NB4 (cell line): Measurements from ENCODE around the gene SOCS2.

Experiments
- TF ChIP-seq, protein P1 (sequence below): IDR thresholded peaks from 2 replicates; pipeline ENCODE4 v1.6.1; 2011; ENCODE audit warnings: low read depth, low read length
- TF ChIP-seq, protein P2 (sequence below): IDR thresholded peaks from one replicate; pipeline ENCODE4 v1.5.1; 2012; ENCODE audit warnings: low read depth, low read length

DNA sequence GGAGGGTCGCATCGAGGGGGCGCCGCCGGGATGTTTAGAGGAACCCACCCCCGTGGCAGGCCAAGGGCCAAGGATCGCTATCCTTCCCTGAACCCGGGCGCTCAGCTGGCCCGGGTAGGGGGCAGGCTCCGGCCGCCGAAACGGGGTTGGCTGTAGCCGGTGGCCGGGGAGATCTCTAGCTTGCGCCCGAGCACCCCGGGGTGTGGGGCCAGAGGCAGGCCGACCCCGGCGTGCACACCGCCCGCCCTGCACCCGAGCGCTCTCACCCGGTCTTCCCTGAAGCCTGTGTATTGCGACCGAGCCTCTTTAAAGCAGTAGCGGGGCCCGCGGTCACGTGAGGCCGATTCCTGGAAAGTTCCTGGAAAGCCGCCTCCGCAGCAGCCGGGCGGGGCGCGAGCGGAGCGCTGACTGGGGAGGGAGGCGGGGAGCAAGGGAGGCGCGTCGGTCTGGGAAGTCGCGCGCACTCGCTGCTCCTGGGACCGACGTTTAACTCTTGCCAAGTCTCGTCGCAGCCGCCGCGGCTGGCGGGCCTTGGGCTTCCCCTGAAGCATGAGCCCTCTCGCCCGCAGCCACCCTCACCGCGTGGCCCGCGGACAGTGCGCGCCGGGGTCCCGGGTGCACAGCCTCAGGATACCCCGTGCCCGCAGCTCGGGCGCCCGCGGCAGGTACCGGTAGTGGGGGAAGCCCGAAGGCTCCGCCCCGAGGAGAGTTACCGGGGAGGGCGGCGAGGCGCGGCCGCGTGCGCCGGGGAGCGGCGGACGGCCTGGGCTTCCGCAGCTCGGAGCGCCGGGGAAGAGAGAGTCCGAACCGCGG lies 1.7 kb upstream of the SOCS2 start:
- TF ChIP-seq, protein P1, sequence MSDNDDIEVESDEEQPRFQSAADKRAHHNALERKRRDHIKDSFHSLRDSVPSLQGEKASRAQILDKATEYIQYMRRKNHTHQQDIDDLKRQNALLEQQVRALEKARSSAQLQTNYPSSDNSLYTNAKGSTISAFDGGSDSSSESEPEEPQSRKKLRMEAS: peak; percentile 72
- TF ChIP-seq, protein P2, sequence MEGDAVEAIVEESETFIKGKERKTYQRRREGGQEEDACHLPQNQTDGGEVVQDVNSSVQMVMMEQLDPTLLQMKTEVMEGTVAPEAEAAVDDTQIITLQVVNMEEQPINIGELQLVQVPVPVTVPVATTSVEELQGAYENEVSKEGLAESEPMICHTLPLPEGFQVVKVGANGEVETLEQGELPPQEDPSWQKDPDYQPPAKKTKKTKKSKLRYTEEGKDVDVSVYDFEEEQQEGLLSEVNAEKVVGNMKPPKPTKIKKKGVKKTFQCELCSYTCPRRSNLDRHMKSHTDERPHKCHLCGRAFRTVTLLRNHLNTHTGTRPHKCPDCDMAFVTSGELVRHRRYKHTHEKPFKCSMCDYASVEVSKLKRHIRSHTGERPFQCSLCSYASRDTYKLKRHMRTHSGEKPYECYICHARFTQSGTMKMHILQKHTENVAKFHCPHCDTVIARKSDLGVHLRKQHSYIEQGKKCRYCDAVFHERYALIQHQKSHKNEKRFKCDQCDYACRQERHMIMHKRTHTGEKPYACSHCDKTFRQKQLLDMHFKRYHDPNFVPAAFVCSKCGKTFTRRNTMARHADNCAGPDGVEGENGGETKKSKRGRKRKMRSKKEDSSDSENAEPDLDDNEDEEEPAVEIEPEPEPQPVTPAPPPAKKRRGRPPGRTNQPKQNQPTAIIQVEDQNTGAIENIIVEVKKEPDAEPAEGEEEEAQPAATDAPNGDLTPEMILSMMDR: no peak
